ENCODE results near the gene KIAA1958. TPM values are rescaled to one million over a fixed set of nuclear protein-coding genes. Genes with fewer than 3 reads are reported as not detected.
"Not testable (repeated sequence)": the region's sequence is repeated elsewhere in the genome, so short reads cannot be mapped to it uniquely, and the experiment has no call there.

KIAA1958 gene
- total and polyA plus RNA-seq, 12 donors: 0.59 to 7.7 (median 6.1) TPM

- TF ChIP-seq CTCF (IDR thresholded peaks at IDR 0.05): no peak
- no peaks in the 10 kb centered on the region for H3K4me1 ChIP-seq
- no peaks in the 10 kb centered on the region for H3K9me3 ChIP-seq
- H3K36me3 ChIP-seq: no peaks in the 10 kb centered on the region
- no peak for DNase-seq
- H3K27me3 ChIP-seq: no peaks in the 10 kb centered on the region
- ATAC-seq: no peak
- H3K27ac ChIP-seq: no peak overlapping the region
- intact Hi-C loops (cut with DNase I): no loop called here
- no peak overlapping the region for H3K4me3 ChIP-seq
- WGBS, 2 donors: 81 to 92% methylated on average over 7 of the region's 7 CpGs
Observed at GRCh38 chr9:112581469-112582176, 95.0 kb downstream of the KIAA1958 start.

GRCh38 chr9:112582371-112583262 is 96.0 kb downstream of the KIAA1958 start:
- Histone ChIP-seq H3K27ac (no peak overlapping the region), H3K4me3 (no peak overlapping the region), H3K4me1 (no peaks in the 10 kb centered on the region), H3K36me3 (no peaks in the 10 kb centered on the region), H3K9me3 (no peaks in the 10 kb centered on the region), H3K27me3 (no peaks in the 10 kb centered on the region)
- DNase-seq (no peak), ATAC-seq (no peak)
- no peak for TF ChIP-seq CTCF (IDR thresholded peaks at IDR 0.05)
- 79 to 80% methylated on average over 7 of the region's 7 CpGs for WGBS, 2 donors
- intact Hi-C loops (cut with DNase I): no loop called here

GRCh38 chr9:112586599-112587155 is 100.0 kb downstream of the KIAA1958 start:
- Histone ChIP-seq H3K4me3 (no peak overlapping the region), H3K27me3 (no peaks in the 10 kb centered on the region), H3K27ac (no peak overlapping the region), H3K4me1 (no peaks in the 10 kb centered on the region), H3K36me3 (no peaks in the 10 kb centered on the region), H3K9me3 (no peaks in the 10 kb centered on the region)
- ATAC-seq: no peak
- intact Hi-C loops (cut with DNase I): no loop called here
- 94 to 95% methylated on average over 4 of the region's 4 CpGs for WGBS, 2 donors
- no peak for DNase-seq
- no peak for TF ChIP-seq CTCF (IDR thresholded peaks at IDR 0.05)

- WGBS, 2 donors: 96 to 97% methylated on average over 8 of the region's 8 CpGs
Observed at GRCh38 chr9:112591875-112592274, 105.2 kb downstream of the KIAA1958 start.

More at GRCh38 chr9:112591875-112592274, 105.2 kb downstream of the KIAA1958 start:
- ATAC-seq; H3K36me3 ChIP-seq; intact Hi-C loops (cut with DNase I); H3K4me1 ChIP-seq; H3K27ac ChIP-seq; DNase-seq; H3K9me3 ChIP-seq; H3K27me3 ChIP-seq; H3K4me3 ChIP-seq: not testable (repeated sequence)
